Measurements from ENCODE around the gene COPZ1. TPM values are rescaled to one million over a fixed set of nuclear protein-coding genes. Genes with fewer than 3 reads are reported as not detected.
A peak's percentile ranks its signal among the peaks of the same experiment; 100 is the strongest.

COPZ1 gene
- total and polyA plus RNA-seq, 9 of the 15 experiments (the other 6 are each of a cell fraction or from before 2014, with no cell fraction given), result 137 to 487 (median 233) TPM

GRCh38 chr12:54393207-54393609 is 68.3 kb downstream of the COPZ1 start:
- peak overlapping the region; percentile 59 for H3K4me2 ChIP-seq (ENCODE audit: insufficient read depth, low read length)
- TF ChIP-seq TEAD1 (CRISPR knock-in tag; IDR thresholded peaks at IDR 0.05) (no peak), PRDM10 (IDR thresholded peaks at IDR 0.05; ENCODE audit: partially characterized antibody) (peak; percentile 73), ZBTB7A (IDR thresholded peaks at IDR 0.05; ENCODE audit: borderline replicate concordance, control insufficient read depth, low read depth, low read length) (0 out of 2 replicates have a peak, but pooled peaks have one; percentile 5), GMEB1 (CRISPR knock-in tag; IDR thresholded peaks at IDR 0.05) (no peak), HNRNPUL1 (IDR thresholded peaks at IDR 0.05; ENCODE audit: low read length) (no peak), CBX5 (IDR thresholded peaks at IDR 0.05; ENCODE audit: borderline replicate concordance, low read depth) (no peak), ESRRA (IDR thresholded peaks at IDR 0.05; ENCODE audit: borderline replicate concordance, low read depth) (peak; percentile 55), TFAP4 (CRISPR knock-in tag; IDR thresholded peaks at IDR 0.05; ENCODE audit: borderline replicate concordance) (peak; percentile 64; the same call in 1 of the 2 replicates), BCOR (IDR thresholded peaks at IDR 0.05) (no peak)
- H3K9me3 ChIP-seq (replicated peaks; ENCODE audit: control insufficient read depth, insufficient read depth, low read depth, low read length), result no peaks in the 10 kb centered on the region
- H3K4me3 ChIP-seq, result no peak overlapping the region
- H3K79me2 ChIP-seq (ENCODE audit: control insufficient read depth, insufficient read depth, low read length), result peaks cover 56% of the 10 kb centered on the region
- FAIRE-seq (no peak), DNase-seq (ENCODE audit: extremely low read depth in 1 of 4, low spot score in 3 of 4) (no peak), ATAC-seq (no peak)
- H4K20me1 ChIP-seq (replicated peaks; ENCODE audit: control insufficient read depth, insufficient read depth, low read length), result no peaks in the 10 kb centered on the region; the same call in 1 of the 2 replicates
- BruUV-seq (replicated peaks), result no TSS peak
- ChIA-PET POLR2A (interaction anchor here (0.6 to 1.9 kb wide), 12 partner anchors 9 to 78 kb away, joined by 3 to 5 read pairs (median 4); partner anchors contain the start of gene ZNF385A), CTCF (ENCODE audit: low intra/inter-chr PET ratio) (no interaction called here)
- intact Hi-C loops (cut with micrococcal nuclease) (no loop called here), in situ Hi-C loops (cut with MboI) (loop anchor here (10.0 kb wide), 1 partner anchor 52 kb away; no protein-coding TSS in a partner anchor)
- H3K4me1 ChIP-seq (replicated peaks in 1 of 2; ENCODE audit: control insufficient read depth in 2 of 2, insufficient read depth in 2 of 2, low read length in 2 of 2), result peaks cover 45% of the 10 kb centered on the region in 2 experiments
- H3K27ac ChIP-seq (ENCODE audit: extremely low read depth, low read depth, low read length), result peak overlapping the region; percentile 65
- no peak overlapping the region for H2AFZ ChIP-seq (ENCODE audit: low read depth, low read length)
- 53% methylated on average over 5 of the region's 6 CpGs for WGBS (ENCODE audit: insufficient coverage, low coverage, missing lambda C conversion rate)
- peaks cover 51% of the 10 kb centered on the region; the same call in 2 of the 3 replicates for H3K36me3 ChIP-seq (ENCODE audit: control insufficient read depth, insufficient read depth, low read length)
- H3K27me3 ChIP-seq (ENCODE audit: control insufficient read depth in 2 of 2, insufficient read depth in 2 of 2, low read length in 2 of 2), result no peaks in the 10 kb centered on the region
- peak overlapping the region; percentile 45 to 84; a peak in 2 of 4 replicates for H3K9ac ChIP-seq (ENCODE audit: insufficient read depth in 1 of 2, low read depth in 2 of 2, low read length in 2 of 2)
- H3K9me1 ChIP-seq (ENCODE audit: control insufficient read depth, insufficient read depth, low read length), result peaks cover 3% of the 10 kb centered on the region
